Measurements from ENCODE around the gene TUSC2. TPM values are rescaled to one million over a fixed set of nuclear protein-coding genes. Genes with fewer than 3 reads are reported as not detected.

Gene TUSC2
- total and polyA plus RNA-seq, 7 donors = 23.2 to 54.7 (median 35.5) TPM

DNA sequence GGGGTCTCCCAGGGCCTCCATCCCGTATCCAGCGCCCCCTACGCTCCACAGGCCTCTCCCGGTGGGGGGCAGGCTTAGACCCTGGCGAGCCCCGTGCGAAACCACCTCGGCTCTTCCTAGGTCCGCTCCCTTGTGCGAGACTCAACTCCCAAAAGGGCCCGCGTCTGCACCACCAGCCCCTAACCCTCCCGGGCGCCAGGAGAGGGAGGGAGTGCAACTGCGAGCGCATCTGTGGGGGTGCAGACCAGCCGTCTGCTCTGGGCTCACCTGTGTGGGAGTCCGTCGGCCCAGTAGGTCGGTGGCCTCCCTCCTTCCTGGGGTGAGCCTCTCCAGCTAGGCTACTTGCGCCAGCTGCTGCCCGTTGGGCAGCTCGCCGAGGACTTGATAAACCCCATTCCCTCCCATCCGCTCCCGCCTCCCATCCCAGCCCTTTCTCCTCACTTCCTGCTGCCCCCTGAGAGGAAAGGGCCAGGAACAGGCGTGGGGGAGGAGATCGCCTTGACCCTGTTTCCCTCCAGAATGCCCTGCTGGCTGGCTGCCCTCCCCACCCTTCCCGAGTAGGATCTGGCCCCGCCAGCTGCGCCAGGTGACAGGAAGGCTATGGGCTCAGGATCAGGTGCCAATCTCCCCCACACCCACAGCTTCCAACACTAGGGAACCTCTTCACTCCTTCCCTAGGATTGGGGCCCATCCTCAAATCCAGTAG, 5.5 kb downstream of the TUSC2 start, which contains the start of gene HYAL2:
TSS of gene HYAL2 (minus strand) at position 360 of the 706 bp plus-strand sequence. CDS start 2,256 bp downstream, outside the sequence.
- H3K4me3 ChIP-seq = peak within 1 kb of the TSS; percentile 58 to 84 (median 75)
- DNase-seq = no peak
- intact Hi-C loops (cut with DNase I) = loop anchor here (5.0 to 10.0 kb wide), 2 partner anchors 130 to 1062 kb away; partner anchors contain the start of genes GNAT1 and MANF
- H3K9me3 ChIP-seq = no peaks in the 10 kb centered on the region
- TF ChIP-seq POLR2A (IDR thresholded peaks at IDR 0.05) = no peak
- peak; percentile 8 to 47 (median 44) for TF ChIP-seq POLR2AphosphoS5 (IDR thresholded peaks at IDR 0.05)
- no peak for TF ChIP-seq EP300 (IDR thresholded peaks at IDR 0.05)
- H3K27me3 ChIP-seq = no peaks in the 10 kb centered on the region
- 50 to 63% methylated on average over 31 of the region's 31 CpGs for WGBS, 2 donors
- H3K4me1 ChIP-seq = peaks cover 0 to 71% (median 62%) of the 10 kb centered on the region in 4 donors
- H3K27ac ChIP-seq = peak within 1 kb of the TSS; percentile 88 to 92 (median 92)
- peaks cover 0 to 43% (median 7%) of the 10 kb centered on the region in 4 donors for H3K36me3 ChIP-seq

DNA sequence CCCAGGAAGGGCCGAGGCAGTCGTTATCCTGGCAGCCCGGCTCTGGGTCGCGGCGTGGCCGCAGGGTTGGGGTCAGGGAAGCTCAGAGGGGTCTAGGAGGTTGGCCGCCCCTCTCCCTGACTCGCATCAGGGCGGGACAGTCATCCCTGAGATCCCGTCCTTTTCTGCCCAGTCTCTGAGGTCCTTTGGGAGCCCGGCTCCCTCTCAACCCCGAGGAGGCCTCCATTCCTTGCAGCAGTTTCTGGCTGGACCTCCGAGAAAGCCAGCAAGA, 6.0 kb downstream of the TUSC2 start:
- peak overlapping the region; percentile 58 to 84 (median 75) for H3K4me3 ChIP-seq
- no peak for DNase-seq
- no peaks in the 10 kb centered on the region for H3K9me3 ChIP-seq
- H3K4me1 ChIP-seq = peaks cover 0 to 71% (median 61%) of the 10 kb centered on the region in 4 donors
- WGBS, 2 donors = 37 to 45% methylated on average over 14 of the region's 14 CpGs
- intact Hi-C loops (cut with DNase I) = loop anchor here (5.0 to 10.0 kb wide), 2 partner anchors 130 to 1063 kb away; partner anchors contain the start of genes GNAT1 and MANF
- TF ChIP-seq, protein P1, sequence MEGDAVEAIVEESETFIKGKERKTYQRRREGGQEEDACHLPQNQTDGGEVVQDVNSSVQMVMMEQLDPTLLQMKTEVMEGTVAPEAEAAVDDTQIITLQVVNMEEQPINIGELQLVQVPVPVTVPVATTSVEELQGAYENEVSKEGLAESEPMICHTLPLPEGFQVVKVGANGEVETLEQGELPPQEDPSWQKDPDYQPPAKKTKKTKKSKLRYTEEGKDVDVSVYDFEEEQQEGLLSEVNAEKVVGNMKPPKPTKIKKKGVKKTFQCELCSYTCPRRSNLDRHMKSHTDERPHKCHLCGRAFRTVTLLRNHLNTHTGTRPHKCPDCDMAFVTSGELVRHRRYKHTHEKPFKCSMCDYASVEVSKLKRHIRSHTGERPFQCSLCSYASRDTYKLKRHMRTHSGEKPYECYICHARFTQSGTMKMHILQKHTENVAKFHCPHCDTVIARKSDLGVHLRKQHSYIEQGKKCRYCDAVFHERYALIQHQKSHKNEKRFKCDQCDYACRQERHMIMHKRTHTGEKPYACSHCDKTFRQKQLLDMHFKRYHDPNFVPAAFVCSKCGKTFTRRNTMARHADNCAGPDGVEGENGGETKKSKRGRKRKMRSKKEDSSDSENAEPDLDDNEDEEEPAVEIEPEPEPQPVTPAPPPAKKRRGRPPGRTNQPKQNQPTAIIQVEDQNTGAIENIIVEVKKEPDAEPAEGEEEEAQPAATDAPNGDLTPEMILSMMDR (IDR thresholded peaks at IDR 0.05) = no peak
- peak in 2 of 4 donors; percentile 23 to 28 for TF ChIP-seq POLR2AphosphoS5 (IDR thresholded peaks at IDR 0.05)
- no peaks in the 10 kb centered on the region for H3K27me3 ChIP-seq
- peaks cover 0 to 48% (median 8%) of the 10 kb centered on the region in 4 donors for H3K36me3 ChIP-seq
- peak overlapping the region; percentile 88 to 92 (median 92) for H3K27ac ChIP-seq

DNA sequence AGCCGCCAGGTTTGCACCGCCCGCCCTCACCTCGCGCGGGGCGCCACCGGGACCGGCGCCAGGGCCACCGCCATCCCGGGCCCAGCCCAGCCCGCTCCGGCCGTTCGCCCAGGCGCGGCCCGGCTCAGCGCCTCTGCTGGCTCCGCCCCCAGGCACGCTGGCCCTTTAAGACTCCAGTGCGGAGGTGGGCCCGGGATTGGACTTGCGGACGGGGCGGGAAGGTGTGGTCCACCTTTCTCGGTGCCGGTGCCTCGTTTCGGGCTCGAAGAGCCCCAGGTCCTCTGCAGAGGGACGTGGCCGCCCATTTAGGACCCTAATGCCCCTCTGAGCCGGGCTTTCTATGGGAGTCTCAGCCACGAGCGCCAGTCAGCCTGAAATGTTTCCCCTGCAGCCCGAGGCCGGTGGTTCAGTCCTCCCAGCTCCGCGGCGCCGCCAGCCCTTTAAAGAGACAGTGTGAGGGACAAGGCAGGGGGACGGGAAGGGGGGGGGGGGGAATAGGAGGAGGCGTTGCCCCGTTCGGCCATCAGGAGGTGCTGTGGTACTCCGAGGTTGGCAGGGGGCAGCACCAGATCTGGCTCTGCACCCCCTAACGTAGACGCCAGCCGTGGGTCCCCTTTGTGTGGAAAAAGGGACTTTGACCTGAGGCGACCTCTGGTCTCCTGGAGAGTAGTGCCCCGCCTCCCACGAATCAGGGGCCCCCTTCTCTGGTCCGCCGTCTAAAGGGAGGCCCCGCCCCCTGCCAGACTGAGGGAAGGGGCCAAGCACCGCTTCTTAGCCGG, 6.5 kb downstream of the TUSC2 start:
- peak; percentile 95 for DNase-seq
- peak overlapping the region; percentile 58 to 84 (median 75) for H3K4me3 ChIP-seq
- peaks cover 0 to 70% (median 59%) of the 10 kb centered on the region in 4 donors for H3K4me1 ChIP-seq
- peaks cover 0 to 51% (median 8%) of the 10 kb centered on the region in 4 donors for H3K36me3 ChIP-seq
- TF ChIP-seq POLR2A (IDR thresholded peaks at IDR 0.05) (no peak), EP300 (IDR thresholded peaks at IDR 0.05) (no peak), POLR2AphosphoS5 (IDR thresholded peaks at IDR 0.05) (peak in 2 of 4 donors; percentile 52 to 64)
- TF ChIP-seq, protein P1 (IDR thresholded peaks at IDR 0.05) = peak; percentile 22 to 50 (median 42)
- no peaks in the 10 kb centered on the region for H3K9me3 ChIP-seq
- H3K27ac ChIP-seq = peak overlapping the region; percentile 88 to 92 (median 92)
- intact Hi-C loops (cut with DNase I) = loop anchor here (2.0 to 10.0 kb wide), 3 partner anchors 23 to 1063 kb away; partner anchors contain the start of genes GNAT1, HYAL3, MANF and NAA80
- WGBS, 2 donors = 1% methylated on average over 59 of the region's 59 CpGs
- no peaks in the 10 kb centered on the region for H3K27me3 ChIP-seq

DNA sequence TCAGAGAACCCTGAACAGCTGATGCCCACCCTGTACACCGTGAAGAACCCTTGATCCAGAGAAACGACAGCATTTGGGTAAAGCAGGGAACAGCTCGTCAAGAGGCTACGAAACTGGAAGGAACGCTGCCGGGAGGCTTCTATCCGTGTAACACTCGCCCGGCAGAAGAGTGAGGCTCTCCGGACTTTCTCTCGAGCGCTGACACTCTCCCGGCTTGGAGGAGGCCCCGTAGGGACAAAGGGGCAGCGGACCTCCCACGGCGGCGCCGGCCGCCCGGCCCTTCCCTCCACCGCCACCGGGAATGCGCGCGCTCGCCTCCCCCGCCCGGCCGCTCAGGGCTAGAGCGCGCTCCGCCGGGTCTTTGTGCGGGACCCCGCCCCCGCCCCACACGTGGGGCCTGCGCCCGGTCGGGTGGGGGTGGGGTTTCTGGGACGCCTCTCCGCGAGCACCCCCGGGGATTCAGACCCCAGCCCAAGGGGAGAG, 7.1 kb downstream of the TUSC2 start:
- Histone ChIP-seq H3K27me3 (no peaks in the 10 kb centered on the region), H3K4me3 (peak overlapping the region; percentile 58 to 84 (median 75)), H3K36me3 (peaks cover 0 to 51% (median 9%) of the 10 kb centered on the region in 4 donors), H3K27ac (peak overlapping the region; percentile 88 to 92 (median 92)), H3K9me3 (no peaks in the 10 kb centered on the region), H3K4me1 (peaks cover 0 to 66% (median 59%) of the 10 kb centered on the region in 4 donors)
- DNase-seq = peak; percentile 91
- intact Hi-C loops (cut with DNase I) = loop anchor here (2.0 to 10.0 kb wide), 3 partner anchors 22 to 1064 kb away; partner anchors contain the start of genes GNAT1, HYAL3, MANF and NAA80
- WGBS, 2 donors = 0 to 1% methylated on average over 45 of the region's 45 CpGs
- TF ChIP-seq POLR2AphosphoS5 (IDR thresholded peaks at IDR 0.05) = peak in 2 of 4 donors; percentile 20 to 26
- TF ChIP-seq, protein P1 (IDR thresholded peaks at IDR 0.05) = no peak
- TF ChIP-seq POLR2A (IDR thresholded peaks at IDR 0.05) = peak in 1 of 2 donors; percentile 25
- TF ChIP-seq EP300 (IDR thresholded peaks at IDR 0.05) = no peak
